ENCODE measurements around the gene DOCK10.

Gene DOCK10

DNA sequence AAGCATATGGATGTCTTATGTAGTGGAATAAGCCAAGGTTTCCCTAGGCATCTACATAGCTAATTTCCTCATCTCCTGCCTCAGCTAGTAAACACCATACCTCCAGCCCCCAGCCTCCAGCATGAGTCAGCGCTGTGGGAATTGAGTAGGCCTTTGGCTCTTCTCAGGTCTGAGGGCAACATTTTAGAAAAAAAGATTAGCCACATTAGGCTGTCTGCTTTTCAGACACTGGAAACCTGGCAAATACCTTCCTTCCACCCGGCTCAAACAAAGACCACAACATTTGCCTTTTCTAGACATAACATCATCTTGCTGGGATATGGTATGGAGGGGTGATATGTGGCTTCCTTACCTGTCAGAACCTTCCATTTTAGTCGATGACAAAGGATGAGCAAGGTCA lies 320.0 kb downstream of the DOCK10 start:
- Mint-ChIP-seq H3K36me3 (no peaks in the 10 kb centered on the region), H3K4me3 (no peak overlapping the region), H3K27me3 (no peaks in the 10 kb centered on the region), H3K27ac (no peak overlapping the region), H3K9me3 (ENCODE audit: low read depth) (peaks cover 7% of the 10 kb centered on the region), H3K4me1 (ENCODE audit: low read depth) (no peaks in the 10 kb centered on the region)

DNA sequence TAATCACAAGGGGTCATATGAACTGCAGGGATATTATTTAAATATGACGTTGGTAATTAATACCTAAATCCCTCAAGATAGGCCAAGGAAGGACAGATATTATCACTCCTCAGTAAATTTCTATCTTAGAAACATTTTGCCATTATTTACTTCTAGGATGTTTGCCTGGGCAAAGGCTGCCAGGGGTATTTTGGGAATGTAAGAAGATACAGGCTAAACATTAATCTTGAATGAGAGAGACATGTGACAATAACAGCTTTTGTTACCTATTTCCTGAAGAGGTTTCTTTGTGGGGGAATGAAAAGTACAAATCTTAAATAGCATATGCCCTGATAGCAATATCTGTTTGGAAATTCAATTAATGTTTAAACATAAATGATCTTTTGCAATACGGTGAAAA lies 325.3 kb downstream of the DOCK10 start:
- H3K4me1 Mint-ChIP-seq (ENCODE audit: low read depth) = no peaks in the 10 kb centered on the region
- peaks cover 4% of the 10 kb centered on the region for H3K36me3 Mint-ChIP-seq
- no peak overlapping the region for H3K27ac Mint-ChIP-seq
- H3K4me3 Mint-ChIP-seq = no peak overlapping the region
- peaks cover 11% of the 10 kb centered on the region for H3K9me3 Mint-ChIP-seq (ENCODE audit: low read depth)
- H3K27me3 Mint-ChIP-seq = peaks cover 3% of the 10 kb centered on the region

DNA sequence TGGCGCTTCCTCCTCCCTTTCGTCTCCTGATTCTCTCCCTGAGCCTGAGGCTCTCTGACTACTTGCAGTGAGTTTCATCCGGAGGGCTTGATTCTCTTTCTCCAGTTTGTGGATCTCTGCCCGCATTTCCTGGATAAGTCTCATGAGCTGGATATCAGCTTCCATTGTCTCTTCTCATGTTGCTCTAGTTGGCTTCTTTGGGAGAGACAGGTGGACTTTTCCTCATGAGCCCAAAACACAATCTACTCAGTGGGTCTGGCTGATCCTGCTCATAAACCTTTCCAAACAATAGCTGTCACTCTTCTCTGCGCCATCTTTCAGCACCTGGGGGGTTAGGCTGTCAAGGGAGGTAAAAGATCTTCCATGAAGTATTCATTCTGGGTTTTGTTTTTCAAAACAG lies 326.1 kb downstream of the DOCK10 start, which contains the start of gene CCDC195:
Gene CCDC195, minus strand, starts transcription at position 165 of the 400 bp plus-strand sequence. Its CDS starts 0 bp downstream, at position 165.
- Mint-ChIP-seq H3K4me1 (ENCODE audit: low read depth) (no peaks in the 10 kb centered on the region), H3K27me3 (peaks cover 3% of the 10 kb centered on the region), H3K27ac (no peak within 1 kb of the TSS), H3K9me3 (ENCODE audit: low read depth) (peaks cover 11% of the 10 kb centered on the region), H3K4me3 (no peak within 1 kb of the TSS), H3K36me3 (peaks cover 4% of the 10 kb centered on the region)

All from activated naive CD8-positive, alpha-beta T cell (primary cell).